ENCODE data around the gene KRT74. TPM values are rescaled to one million over a fixed set of nuclear protein-coding genes. Genes with fewer than 3 reads are reported as not detected.

The KRT74 gene
- total and polyA plus RNA-seq, 4 experiments from 2014 or later: not detected

- Histone ChIP-seq H3K4me1 (ENCODE audit: insufficient read depth, low read length) (no peaks in the 10 kb centered on the region), H3K27ac (ENCODE audit: low read depth, low read length) (no peak overlapping the region), H3K36me3 (ENCODE audit: insufficient read depth, low read length) (no peaks in the 10 kb centered on the region), H3K27me3 (ENCODE audit: insufficient read depth, low read length) (no peaks in the 10 kb centered on the region), H3K4me3 (ENCODE audit: low read length in 2 of 2) (no peak overlapping the region), H3K9me3 (ENCODE audit: control insufficient read depth in 1 of 2, low read length in 2 of 2) (no peaks in the 10 kb centered on the region)
- no peaks in the 10 kb centered on the region for H3K9me3 Mint-ChIP-seq
- ChIA-PET CTCF (ENCODE audit: partially characterized antibody) (no interaction called here), POLR2A (ENCODE audit: partially characterized antibody) (no interaction called here)
- H3K4me3 Mint-ChIP-seq: no peak overlapping the region
- H3K4me1 Mint-ChIP-seq: no peaks in the 10 kb centered on the region
- no peak for DNase-seq
- intact Hi-C loops (cut with micrococcal nuclease): no loop called here
- H3K36me3 Mint-ChIP-seq: no peaks in the 10 kb centered on the region
- no peak overlapping the region for H3K27ac Mint-ChIP-seq
- peaks cover 2 to 4% of the 10 kb centered on the region in 2 donors for H3K27me3 Mint-ChIP-seq
These were observed 51.2 kb downstream of the KRT74 start for GRCh38 chr12:52522346-52523011.

- ChIA-PET POLR2A (ENCODE audit: partially characterized antibody) (no interaction called here), CTCF (ENCODE audit: partially characterized antibody) (interaction anchor here (0.9 kb wide), 1 partner anchor 15 kb away, joined by 3 read pairs; no protein-coding TSS in a partner anchor)
- DNase-seq: no peak
- no peak overlapping the region for H3K27ac Mint-ChIP-seq
- peaks cover 2 to 4% of the 10 kb centered on the region in 2 donors for H3K27me3 Mint-ChIP-seq
- no peaks in the 10 kb centered on the region for H3K36me3 Mint-ChIP-seq
- no peaks in the 10 kb centered on the region for H3K9me3 Mint-ChIP-seq
- no peak overlapping the region for H3K4me3 Mint-ChIP-seq
- Histone ChIP-seq H3K27ac (ENCODE audit: low read depth, low read length) (no peak overlapping the region), H3K9me3 (ENCODE audit: control insufficient read depth in 1 of 2, low read length in 2 of 2) (no peaks in the 10 kb centered on the region), H3K36me3 (ENCODE audit: insufficient read depth, low read length) (no peaks in the 10 kb centered on the region), H3K4me3 (ENCODE audit: low read length in 2 of 2) (no peak overlapping the region), H3K4me1 (ENCODE audit: insufficient read depth, low read length) (no peaks in the 10 kb centered on the region), H3K27me3 (ENCODE audit: insufficient read depth, low read length) (no peaks in the 10 kb centered on the region)
- no peaks in the 10 kb centered on the region for H3K4me1 Mint-ChIP-seq
- intact Hi-C loops (cut with micrococcal nuclease): no loop called here
These were observed 51.9 kb downstream of the KRT74 start for GRCh38 chr12:52521568-52522266.

GRCh38 chr12:52521175-52521567 lies 52.5 kb downstream of the KRT74 start:
- no peaks in the 10 kb centered on the region for H3K27me3 ChIP-seq (ENCODE audit: insufficient read depth, low read length)
- no peaks in the 10 kb centered on the region for H3K9me3 ChIP-seq (ENCODE audit: control insufficient read depth in 1 of 2, low read length in 2 of 2)
- Mint-ChIP-seq H3K27ac (no peak overlapping the region), H3K4me3 (no peak overlapping the region), H3K36me3 (no peaks in the 10 kb centered on the region), H3K27me3 (peaks cover 2 to 4% of the 10 kb centered on the region in 2 donors), H3K4me1 (no peaks in the 10 kb centered on the region), H3K9me3 (no peaks in the 10 kb centered on the region)
- ChIA-PET CTCF (ENCODE audit: partially characterized antibody) (interaction anchor here (0.9 kb wide), 1 partner anchor 15 kb away, joined by 3 read pairs; no protein-coding TSS in a partner anchor), POLR2A (ENCODE audit: partially characterized antibody) (no interaction called here)
- no peak for DNase-seq
- no peaks in the 10 kb centered on the region for H3K4me1 ChIP-seq (ENCODE audit: insufficient read depth, low read length)
- intact Hi-C loops (cut with micrococcal nuclease): no loop called here
- H3K4me3 ChIP-seq (ENCODE audit: low read length in 2 of 2): no peak overlapping the region
- H3K27ac ChIP-seq (ENCODE audit: low read depth, low read length): no peak overlapping the region
- no peaks in the 10 kb centered on the region for H3K36me3 ChIP-seq (ENCODE audit: insufficient read depth, low read length)

- CTCF ChIA-PET (ENCODE audit: partially characterized antibody): interaction anchor here (0.5 kb wide), 1 partner anchor 187 kb away, joined by 4 read pairs; no protein-coding TSS in a partner anchor
- Histone ChIP-seq H3K9me3 (ENCODE audit: control insufficient read depth in 1 of 2, low read length in 2 of 2) (no peaks in the 10 kb centered on the region), H3K4me1 (ENCODE audit: insufficient read depth, low read length) (no peaks in the 10 kb centered on the region), H3K36me3 (ENCODE audit: insufficient read depth, low read length) (no peaks in the 10 kb centered on the region), H3K27ac (ENCODE audit: low read depth, low read length) (no peak within 1 kb of the TSS), H3K4me3 (ENCODE audit: low read length in 2 of 2) (no peak within 1 kb of the TSS), H3K27me3 (ENCODE audit: insufficient read depth, low read length) (no peaks in the 10 kb centered on the region)
- POLR2A ChIA-PET (ENCODE audit: partially characterized antibody): no interaction called here
- no peak for DNase-seq
- H3K4me3 Mint-ChIP-seq: no peak within 1 kb of the TSS
- no peak within 1 kb of the TSS for H3K27ac Mint-ChIP-seq
- H3K4me1 Mint-ChIP-seq: no peaks in the 10 kb centered on the region
- intact Hi-C loops (cut with micrococcal nuclease): no loop called here
- H3K27me3 Mint-ChIP-seq: peaks cover 2 to 7% of the 10 kb centered on the region in 2 donors
- H3K9me3 Mint-ChIP-seq: no peaks in the 10 kb centered on the region
- no peaks in the 10 kb centered on the region for H3K36me3 Mint-ChIP-seq
These were observed 53.6 kb downstream of the KRT74 start, which contains the start of gene KRT5 for GRCh38 chr12:52519826-52520662. Gene KRT5 (minus strand): TSS chr12:52520394. CDS start chr12:52520296, 98 bp downstream.

GRCh38 chr12:52519387-52519703 lies 54.3 kb downstream of the KRT74 start:
- ChIA-PET CTCF (ENCODE audit: partially characterized antibody) (no interaction called here), POLR2A (ENCODE audit: partially characterized antibody) (no interaction called here)
- H3K9me3 Mint-ChIP-seq: no peaks in the 10 kb centered on the region
- Histone ChIP-seq H3K36me3 (ENCODE audit: insufficient read depth, low read length) (no peaks in the 10 kb centered on the region), H3K27me3 (ENCODE audit: insufficient read depth, low read length) (no peaks in the 10 kb centered on the region), H3K27ac (ENCODE audit: low read depth, low read length) (no peak overlapping the region), H3K4me1 (ENCODE audit: insufficient read depth, low read length) (no peaks in the 10 kb centered on the region), H3K9me3 (ENCODE audit: control insufficient read depth in 1 of 2, low read length in 2 of 2) (no peaks in the 10 kb centered on the region), H3K4me3 (ENCODE audit: low read length in 2 of 2) (no peak overlapping the region)
- intact Hi-C loops (cut with micrococcal nuclease): no loop called here
- H3K27ac Mint-ChIP-seq: no peak overlapping the region
- H3K4me1 Mint-ChIP-seq: no peaks in the 10 kb centered on the region
- no peaks in the 10 kb centered on the region for H3K36me3 Mint-ChIP-seq
- no peak for DNase-seq
- peaks cover 2 to 7% of the 10 kb centered on the region in 2 donors for H3K27me3 Mint-ChIP-seq
- no peak overlapping the region for H3K4me3 Mint-ChIP-seq

- Mint-ChIP-seq H3K4me1 (no peaks in the 10 kb centered on the region), H3K27me3 (peaks cover 6 to 11% of the 10 kb centered on the region in 2 donors), H3K4me3 (no peak overlapping the region), H3K27ac (no peak overlapping the region), H3K9me3 (no peaks in the 10 kb centered on the region), H3K36me3 (no peaks in the 10 kb centered on the region)
- DNase-seq: no peak
- intact Hi-C loops (cut with micrococcal nuclease): no loop called here
- Histone ChIP-seq H3K36me3 (ENCODE audit: insufficient read depth, low read length) (no peaks in the 10 kb centered on the region), H3K4me1 (ENCODE audit: insufficient read depth, low read length) (no peaks in the 10 kb centered on the region), H3K27me3 (ENCODE audit: insufficient read depth, low read length) (no peaks in the 10 kb centered on the region), H3K27ac (ENCODE audit: low read depth, low read length) (no peak overlapping the region), H3K4me3 (ENCODE audit: low read length in 2 of 2) (no peak overlapping the region), H3K9me3 (ENCODE audit: control insufficient read depth in 1 of 2, low read length in 2 of 2) (no peaks in the 10 kb centered on the region)
- CTCF ChIA-PET (ENCODE audit: partially characterized antibody): no interaction called here
- POLR2A ChIA-PET (ENCODE audit: partially characterized antibody): no interaction called here
These were observed 54.9 kb downstream of the KRT74 start for GRCh38 chr12:52518574-52519386.

- Histone ChIP-seq H3K27me3 (ENCODE audit: insufficient read depth, low read length) (no peaks in the 10 kb centered on the region), H3K4me1 (ENCODE audit: insufficient read depth, low read length) (no peaks in the 10 kb centered on the region), H3K36me3 (ENCODE audit: insufficient read depth, low read length) (no peaks in the 10 kb centered on the region), H3K4me3 (ENCODE audit: low read length in 2 of 2) (no peak overlapping the region), H3K9me3 (ENCODE audit: control insufficient read depth in 1 of 2, low read length in 2 of 2) (no peaks in the 10 kb centered on the region), H3K27ac (ENCODE audit: low read depth, low read length) (no peak overlapping the region)
- intact Hi-C loops (cut with micrococcal nuclease): no loop called here
- no peaks in the 10 kb centered on the region for H3K36me3 Mint-ChIP-seq
- DNase-seq: no peak
- no peak overlapping the region for H3K27ac Mint-ChIP-seq
- H3K9me3 Mint-ChIP-seq: no peaks in the 10 kb centered on the region
- peaks cover 7 to 10% of the 10 kb centered on the region in 2 donors for H3K27me3 Mint-ChIP-seq
- H3K4me1 Mint-ChIP-seq: no peaks in the 10 kb centered on the region
- H3K4me3 Mint-ChIP-seq: no peak overlapping the region
- ChIA-PET POLR2A (ENCODE audit: partially characterized antibody) (no interaction called here), CTCF (ENCODE audit: partially characterized antibody) (no interaction called here)
These were observed 55.8 kb downstream of the KRT74 start for GRCh38 chr12:52517888-52518287.

Data from CD4-positive, alpha-beta memory T cell (primary cell).